ENCODE results near the gene MCL1.
A peak's percentile ranks its signal among the peaks of the same experiment; 100 is the strongest.

Gene MCL1

DNA sequence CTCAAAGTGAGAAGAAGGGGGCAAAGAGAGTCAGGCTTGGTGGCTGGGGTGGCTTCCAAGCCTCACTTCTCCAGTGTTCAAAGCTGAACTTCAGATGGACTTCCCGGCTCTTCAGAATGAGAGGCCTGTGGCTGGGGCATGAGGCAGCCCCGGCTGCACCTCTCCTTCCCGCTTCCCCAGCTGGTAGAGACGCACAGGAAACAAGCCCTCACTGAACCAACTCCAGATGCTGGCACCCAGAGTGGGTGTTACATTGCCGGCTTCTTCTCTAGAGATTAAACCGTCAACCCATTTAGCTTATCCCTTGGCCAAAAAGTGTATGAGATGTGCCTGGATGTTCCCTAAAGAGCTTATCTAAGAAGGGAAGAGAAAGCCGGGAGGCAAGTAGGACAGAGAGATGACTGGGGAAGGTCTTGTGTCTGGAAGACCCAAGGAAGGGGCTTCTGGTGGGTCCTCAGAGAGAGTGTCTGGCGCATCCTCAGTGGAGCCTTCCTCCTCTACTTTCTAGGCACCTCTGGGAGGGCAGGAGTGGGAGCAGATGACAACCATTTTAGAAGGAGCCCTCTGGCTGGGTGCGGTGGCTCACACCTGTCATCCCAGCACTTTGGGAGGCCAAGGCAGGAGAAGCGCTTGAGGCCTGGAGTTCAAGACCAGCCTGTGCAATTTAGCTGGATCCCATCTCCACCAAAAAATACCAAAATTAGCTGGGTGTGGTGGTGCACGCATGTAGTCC, 28.2 kb downstream of the MCL1 start:
- Histone ChIP-seq H3K9ac (ENCODE audit: low read depth in 1 of 2, low read length in 2 of 2) (no peak overlapping the region), H3K36me3 (ENCODE audit: control insufficient read depth in 1 of 2, insufficient read depth in 2 of 2, low read length in 2 of 2) (peaks cover 0 to 6% of the 10 kb centered on the region in 2 donors), H3K27me3 (ENCODE audit: control insufficient read depth in 1 of 2, insufficient read depth in 2 of 2, low read length in 2 of 2) (peaks cover 3 to 6% of the 10 kb centered on the region in 2 donors), H3K27ac (ENCODE audit: low read depth, low read length) (no peak overlapping the region), H3K4me1 (ENCODE audit: control insufficient read depth in 1 of 2, insufficient read depth in 2 of 2, low read length in 2 of 2) (peaks cover 13 to 19% of the 10 kb centered on the region in 2 donors), H3K9me3 (ENCODE audit: control insufficient read depth in 1 of 2, low read length in 2 of 2) (no peaks in the 10 kb centered on the region), H3K4me3 (ENCODE audit: low read depth in 1 of 2, low read length in 2 of 2) (no peak overlapping the region)

DNA sequence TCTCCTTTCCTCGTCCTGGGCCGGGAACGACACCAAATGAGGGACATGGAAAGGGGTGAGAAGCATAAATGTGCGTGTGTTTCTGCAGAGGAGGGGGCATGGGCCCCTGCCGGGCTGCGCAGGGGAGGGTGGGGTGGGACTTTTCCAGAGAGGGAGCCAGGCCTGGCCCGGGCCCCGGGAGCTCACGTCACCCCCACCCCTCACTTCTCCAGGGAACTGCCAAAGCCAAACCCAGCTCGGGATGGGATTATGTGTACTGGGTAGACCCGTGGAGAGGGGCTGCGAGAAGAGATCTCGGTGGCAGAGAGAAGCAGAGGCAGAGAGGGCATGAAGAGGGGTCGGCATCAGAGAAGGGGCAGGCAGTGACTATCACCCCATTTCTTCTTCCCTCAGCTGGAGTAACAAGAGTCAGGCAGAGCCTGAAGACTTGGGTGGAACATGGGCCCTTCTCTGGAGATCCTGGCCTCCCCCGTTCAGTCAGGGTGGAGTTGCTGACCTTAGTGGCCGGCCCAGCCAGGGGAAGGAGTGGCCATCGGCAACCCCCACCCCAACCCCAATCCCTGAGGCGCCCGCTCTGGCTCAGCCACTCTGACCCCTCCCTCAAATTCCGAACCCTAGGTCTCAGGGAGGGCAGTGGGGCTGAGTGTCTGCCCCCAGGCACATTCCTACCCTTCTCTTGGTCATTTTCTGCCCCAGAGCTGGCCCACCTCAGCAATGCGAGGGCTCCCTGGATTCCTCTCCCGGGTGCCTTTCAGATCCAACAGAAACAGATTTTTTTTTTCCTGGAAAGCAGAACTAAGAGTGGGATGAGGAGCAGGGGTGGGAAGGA, 29.0 kb downstream of the MCL1 start:
- peak overlapping the region in 1 of 2 donors; percentile 56 for H3K9ac ChIP-seq (ENCODE audit: low read depth in 1 of 2, low read length in 2 of 2)
- H3K4me3 ChIP-seq (ENCODE audit: low read depth in 1 of 2, low read length in 2 of 2) = no peak overlapping the region
- peaks cover 3 to 6% of the 10 kb centered on the region in 2 donors for H3K27me3 ChIP-seq (ENCODE audit: control insufficient read depth in 1 of 2, insufficient read depth in 2 of 2, low read length in 2 of 2)
- no peaks in the 10 kb centered on the region for H3K9me3 ChIP-seq (ENCODE audit: control insufficient read depth in 1 of 2, low read length in 2 of 2)
- peaks cover 0 to 2% of the 10 kb centered on the region in 2 donors for H3K36me3 ChIP-seq (ENCODE audit: control insufficient read depth in 1 of 2, insufficient read depth in 2 of 2, low read length in 2 of 2)
- H3K4me1 ChIP-seq (ENCODE audit: control insufficient read depth in 1 of 2, insufficient read depth in 2 of 2, low read length in 2 of 2) = peaks cover 13 to 19% of the 10 kb centered on the region in 2 donors
- H3K27ac ChIP-seq (ENCODE audit: low read depth, low read length) = no peak overlapping the region

DNA sequence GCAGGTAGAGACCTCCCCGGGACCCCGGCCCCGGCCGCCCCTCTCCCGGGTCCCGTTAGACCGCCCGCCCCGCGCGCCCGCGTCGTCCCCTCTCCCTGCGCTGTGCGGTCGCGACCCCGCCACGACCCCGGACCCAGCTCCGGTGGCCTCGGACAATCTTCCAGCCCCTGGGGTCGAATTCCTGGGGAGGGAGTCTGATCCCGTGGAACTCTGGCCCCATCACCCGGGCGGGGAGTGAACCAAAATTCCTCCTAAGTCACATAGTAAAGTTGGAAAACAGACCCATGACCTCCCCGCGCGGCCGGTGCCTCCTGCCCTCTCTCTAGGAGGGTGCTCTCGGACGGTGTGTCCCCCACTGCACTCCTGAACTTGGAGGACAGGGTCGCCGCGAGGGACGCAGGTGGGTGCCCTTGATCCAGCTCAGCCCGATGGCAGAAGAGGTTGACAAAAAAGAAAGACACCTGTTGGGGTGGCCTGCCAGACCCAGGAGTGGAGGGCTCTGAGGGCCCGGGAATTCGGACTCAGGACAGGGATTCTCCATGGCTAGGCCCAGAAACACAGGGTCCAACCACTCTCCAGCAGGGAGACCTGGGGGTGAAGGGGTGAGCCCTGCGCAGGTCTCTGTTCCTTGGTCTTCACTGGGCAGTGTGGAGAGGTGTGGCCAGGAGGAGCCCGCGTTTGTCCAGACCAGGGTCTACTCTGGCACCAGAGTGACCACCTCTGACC, 29.8 kb downstream of the MCL1 start:
- no peaks in the 10 kb centered on the region for H3K36me3 ChIP-seq (ENCODE audit: control insufficient read depth in 1 of 2, insufficient read depth in 2 of 2, low read length in 2 of 2)
- no peaks in the 10 kb centered on the region for H3K9me3 ChIP-seq (ENCODE audit: control insufficient read depth in 1 of 2, low read length in 2 of 2)
- peaks cover 3 to 6% of the 10 kb centered on the region in 2 donors for H3K27me3 ChIP-seq (ENCODE audit: control insufficient read depth in 1 of 2, insufficient read depth in 2 of 2, low read length in 2 of 2)
- peak overlapping the region; percentile 36 to 40 for H3K4me3 ChIP-seq (ENCODE audit: low read depth in 1 of 2, low read length in 2 of 2)
- peak overlapping the region; percentile 43 to 56 for H3K9ac ChIP-seq (ENCODE audit: low read depth in 1 of 2, low read length in 2 of 2)
- peak overlapping the region; percentile 62 for H3K27ac ChIP-seq (ENCODE audit: low read depth, low read length)
- peaks cover 13 to 19% of the 10 kb centered on the region in 2 donors for H3K4me1 ChIP-seq (ENCODE audit: control insufficient read depth in 1 of 2, insufficient read depth in 2 of 2, low read length in 2 of 2)

DNA sequence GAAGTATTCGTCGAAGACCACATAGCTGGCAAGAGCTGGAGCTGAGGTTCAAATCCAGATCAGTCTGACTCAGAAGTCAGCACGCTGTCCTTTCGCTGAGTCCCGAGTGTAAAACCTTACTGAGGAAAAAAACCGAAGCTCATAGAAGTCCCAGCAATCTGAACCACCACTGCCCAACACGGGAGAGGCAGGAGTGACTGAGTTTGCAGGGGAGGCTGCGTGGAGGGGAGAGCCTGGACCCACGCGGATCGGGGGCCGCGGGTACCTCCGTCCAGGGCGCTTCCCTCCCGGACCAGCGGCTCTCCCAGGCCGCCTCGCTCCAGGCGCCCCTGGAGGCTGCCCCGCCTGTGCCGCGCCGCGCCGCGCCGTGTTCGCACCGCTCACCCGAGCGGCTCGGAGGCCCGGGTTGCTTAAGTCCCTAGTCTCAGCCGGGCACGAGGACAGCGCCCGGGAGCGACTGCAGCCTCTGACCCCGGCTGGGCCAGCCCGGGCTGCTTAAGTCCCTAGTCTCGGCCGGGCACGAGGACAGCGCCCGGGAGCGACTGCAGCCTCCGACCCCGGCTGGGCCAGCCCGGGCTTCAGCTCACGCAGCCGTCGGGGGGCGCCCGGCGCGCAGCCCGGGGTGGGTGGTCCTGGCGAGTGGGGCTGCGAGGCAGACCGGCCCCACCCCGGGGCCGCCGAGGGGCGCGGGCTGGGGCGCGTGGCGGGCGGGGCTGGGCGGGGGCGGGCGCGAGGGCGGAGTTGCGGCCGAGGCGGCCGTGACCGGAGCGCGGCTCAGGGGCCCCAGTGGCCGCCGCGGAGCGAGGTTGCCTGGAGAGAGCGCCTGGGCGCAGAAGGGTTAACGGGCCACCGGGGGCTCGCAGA, 30.5 kb downstream of the MCL1 start, which contains the start of gene ADAMTSL4:
TSS of gene ADAMTSL4 (plus strand) at position 777 of the 864 bp plus-strand sequence. CDS start 2,881 bp downstream, outside the sequence.
- peaks cover 13 to 19% of the 10 kb centered on the region in 2 donors for H3K4me1 ChIP-seq (ENCODE audit: control insufficient read depth in 1 of 2, insufficient read depth in 2 of 2, low read length in 2 of 2)
- H3K4me3 ChIP-seq (ENCODE audit: low read depth in 1 of 2, low read length in 2 of 2) = peak within 1 kb of the TSS; percentile 53 to 68
- H3K27me3 ChIP-seq (ENCODE audit: control insufficient read depth in 1 of 2, insufficient read depth in 2 of 2, low read length in 2 of 2) = peaks cover 3 to 6% of the 10 kb centered on the region in 2 donors
- H3K9ac ChIP-seq (ENCODE audit: low read depth in 1 of 2, low read length in 2 of 2) = peak within 1 kb of the TSS; percentile 48 to 56
- no peaks in the 10 kb centered on the region for H3K36me3 ChIP-seq (ENCODE audit: control insufficient read depth in 1 of 2, insufficient read depth in 2 of 2, low read length in 2 of 2)
- peak within 1 kb of the TSS; percentile 62 for H3K27ac ChIP-seq (ENCODE audit: low read depth, low read length)
- no peaks in the 10 kb centered on the region for H3K9me3 ChIP-seq (ENCODE audit: control insufficient read depth in 1 of 2, low read length in 2 of 2)

DNA sequence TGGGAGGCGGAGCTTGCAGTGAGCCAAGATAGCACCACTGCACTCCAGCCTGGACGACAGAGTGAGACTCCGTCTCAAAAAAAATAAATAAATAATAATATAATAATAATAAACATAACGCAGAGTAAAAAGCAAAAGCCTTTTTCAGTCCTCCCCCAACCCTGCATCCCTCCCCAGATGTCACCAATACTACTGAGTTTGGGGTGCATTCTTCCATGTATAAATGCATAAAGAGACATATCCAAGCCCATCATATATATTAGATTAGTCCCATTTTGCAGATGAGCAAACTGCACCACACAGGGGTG, 31.1 kb downstream of the MCL1 start:
- peaks cover 3 to 6% of the 10 kb centered on the region in 2 donors for H3K27me3 ChIP-seq (ENCODE audit: control insufficient read depth in 1 of 2, insufficient read depth in 2 of 2, low read length in 2 of 2)
- no peaks in the 10 kb centered on the region for H3K36me3 ChIP-seq (ENCODE audit: control insufficient read depth in 1 of 2, insufficient read depth in 2 of 2, low read length in 2 of 2)
- H3K9me3 ChIP-seq (ENCODE audit: control insufficient read depth in 1 of 2, low read length in 2 of 2) = no peaks in the 10 kb centered on the region
- peaks cover 13 to 19% of the 10 kb centered on the region in 2 donors for H3K4me1 ChIP-seq (ENCODE audit: control insufficient read depth in 1 of 2, insufficient read depth in 2 of 2, low read length in 2 of 2)
- no peak overlapping the region for H3K27ac ChIP-seq (ENCODE audit: low read depth, low read length)
- H3K9ac ChIP-seq (ENCODE audit: low read depth in 1 of 2, low read length in 2 of 2) = peak overlapping the region in 1 of 2 donors; percentile 48
- H3K4me3 ChIP-seq (ENCODE audit: low read depth in 1 of 2, low read length in 2 of 2) = peak overlapping the region; percentile 53 to 68

DNA sequence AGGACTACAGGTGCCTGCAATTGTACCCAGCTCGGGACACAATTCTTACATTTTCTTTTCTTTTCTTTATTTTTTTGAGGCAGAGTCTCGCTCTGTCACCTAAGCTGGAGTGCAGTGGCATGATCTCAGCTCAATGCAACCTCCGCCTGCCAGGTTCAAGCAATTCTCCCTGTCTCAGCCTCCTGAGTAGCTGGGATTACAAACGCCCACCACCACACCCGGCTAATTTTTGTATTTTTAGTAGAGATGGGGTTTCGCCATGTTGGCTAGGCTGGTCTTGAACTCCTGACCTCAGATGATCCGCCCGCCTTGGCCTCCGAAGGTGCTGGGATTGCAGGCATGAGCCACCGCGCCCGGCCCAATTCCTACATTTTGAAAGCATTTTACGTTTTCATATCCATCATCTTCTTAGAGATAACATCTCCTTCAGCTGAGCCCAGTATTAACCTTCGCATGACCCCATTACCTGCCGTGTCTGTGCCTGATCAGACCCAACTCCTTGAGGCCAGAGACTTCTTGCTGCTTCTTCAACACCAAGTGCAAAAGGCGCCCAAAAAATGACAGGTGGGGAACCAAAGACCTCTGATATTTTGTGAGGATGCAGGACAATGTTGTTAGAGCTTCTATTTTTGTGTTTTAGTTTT, 33.0 kb downstream of the MCL1 start:
- no peak overlapping the region for H3K9ac ChIP-seq (ENCODE audit: low read depth in 1 of 2, low read length in 2 of 2)
- no peak overlapping the region for H3K27ac ChIP-seq (ENCODE audit: low read depth, low read length)

DNA sequence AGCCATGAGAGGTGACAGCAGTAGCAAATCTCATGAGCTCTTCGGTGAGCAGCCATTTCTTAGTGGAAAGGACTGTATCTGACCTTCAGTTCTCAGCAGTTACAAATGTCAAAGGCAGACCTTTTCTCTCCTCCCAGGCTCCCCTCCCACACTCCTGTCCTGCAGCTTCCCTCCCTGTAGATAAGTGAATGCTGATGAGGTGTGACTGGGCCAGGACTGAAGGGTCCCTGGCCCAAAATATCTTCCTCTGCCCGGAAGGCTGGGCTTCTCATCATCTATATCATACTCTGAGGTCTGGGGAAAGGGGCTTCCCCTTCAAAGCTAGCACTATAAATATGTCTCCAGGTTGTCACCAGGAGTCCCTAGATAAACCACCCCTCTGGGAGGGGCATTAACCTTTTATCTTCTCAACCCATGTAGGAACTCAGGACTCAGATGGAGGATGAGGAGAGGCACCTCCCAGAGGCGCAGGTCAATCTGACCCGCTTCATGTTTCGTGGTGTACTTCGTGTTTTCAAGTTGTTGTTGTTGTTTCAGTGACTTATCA, 33.9 kb downstream of the MCL1 start:
- Histone ChIP-seq H3K27me3 (ENCODE audit: control insufficient read depth in 1 of 2, insufficient read depth in 2 of 2, low read length in 2 of 2) (peaks cover 3 to 6% of the 10 kb centered on the region in 2 donors), H3K4me1 (ENCODE audit: control insufficient read depth in 1 of 2, insufficient read depth in 2 of 2, low read length in 2 of 2) (peaks cover 0 to 10% of the 10 kb centered on the region in 2 donors), H3K4me3 (ENCODE audit: low read depth in 1 of 2, low read length in 2 of 2) (no peak overlapping the region), H3K36me3 (ENCODE audit: control insufficient read depth in 1 of 2, insufficient read depth in 2 of 2, low read length in 2 of 2) (no peaks in the 10 kb centered on the region), H3K27ac (ENCODE audit: low read depth, low read length) (no peak overlapping the region), H3K9ac (ENCODE audit: low read depth in 1 of 2, low read length in 2 of 2) (no peak overlapping the region), H3K9me3 (ENCODE audit: control insufficient read depth in 1 of 2, low read length in 2 of 2) (no peaks in the 10 kb centered on the region)

More for the DNA sequence above, 33.0 kb downstream of the MCL1 start:
- Histone ChIP-seq H3K4me1 (ENCODE audit: control insufficient read depth in 1 of 2, insufficient read depth in 2 of 2, low read length in 2 of 2) (peaks cover 0 to 10% of the 10 kb centered on the region in 2 donors), H3K9me3 (ENCODE audit: control insufficient read depth in 1 of 2, low read length in 2 of 2) (no peaks in the 10 kb centered on the region), H3K27me3 (ENCODE audit: control insufficient read depth in 1 of 2, insufficient read depth in 2 of 2, low read length in 2 of 2) (peaks cover 3 to 6% of the 10 kb centered on the region in 2 donors), H3K4me3 (ENCODE audit: low read depth in 1 of 2, low read length in 2 of 2) (no peak overlapping the region), H3K36me3 (ENCODE audit: control insufficient read depth in 1 of 2, insufficient read depth in 2 of 2, low read length in 2 of 2) (no peaks in the 10 kb centered on the region)

DNA sequence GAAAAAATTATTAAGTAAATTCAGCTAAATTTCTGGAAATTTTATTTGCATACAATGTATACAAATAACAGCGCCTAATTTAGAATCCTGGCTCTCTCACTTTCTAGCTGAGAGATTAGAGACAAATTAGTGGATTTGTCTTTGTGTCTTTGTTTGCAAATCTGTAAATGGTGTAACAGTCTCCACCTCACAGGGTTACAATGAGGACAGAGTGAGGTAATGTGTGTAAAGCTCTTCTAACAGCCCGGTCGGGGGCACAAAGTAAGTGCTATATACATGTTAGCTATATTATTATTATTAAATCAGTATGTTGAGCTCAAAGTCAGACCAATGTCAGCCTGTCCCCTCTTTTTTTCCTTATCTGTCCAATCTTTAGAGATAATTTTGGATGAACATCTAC, 35.2 kb downstream of the MCL1 start:
- Histone ChIP-seq H3K9me3 (ENCODE audit: control insufficient read depth in 1 of 2, low read length in 2 of 2) (no peaks in the 10 kb centered on the region), H3K4me3 (ENCODE audit: low read depth in 1 of 2, low read length in 2 of 2) (no peak overlapping the region), H3K4me1 (ENCODE audit: control insufficient read depth in 1 of 2, insufficient read depth in 2 of 2, low read length in 2 of 2) (peaks cover 0 to 3% of the 10 kb centered on the region in 2 donors), H3K27me3 (ENCODE audit: control insufficient read depth in 1 of 2, insufficient read depth in 2 of 2, low read length in 2 of 2) (no peaks in the 10 kb centered on the region), H3K9ac (ENCODE audit: low read depth in 1 of 2, low read length in 2 of 2) (no peak overlapping the region), H3K27ac (ENCODE audit: low read depth, low read length) (no peak overlapping the region), H3K36me3 (ENCODE audit: control insufficient read depth in 1 of 2, insufficient read depth in 2 of 2, low read length in 2 of 2) (no peaks in the 10 kb centered on the region)
